Spinal cord (tissue), 10 donors: Measurements from ENCODE around the gene PARP4. TPM values are rescaled to one million over a fixed set of nuclear protein-coding genes. Genes with fewer than 3 reads are reported as not detected.
"Not testable (repeated sequence)": the region's sequence is repeated elsewhere in the genome, so short reads cannot be mapped to it uniquely, and the experiment has no call there.

ENCODE experiments used
- DNase-seq, 6 donors: peaks; one replicate each; pipeline versions ENCODE4 v3.0.0 to v3.0.0-alpha.2; 2013 to 2015; ENCODE audit warnings: low spot score in 6 of 6, low read depth in 4 of 6
- H3K27ac ChIP-seq: one replicate; pipeline ENCODE4 v1.5.1; 2013; ENCODE audit warnings: low read depth, low read length, control low read depth
- H3K27me3 ChIP-seq: one replicate; pipeline ENCODE4 v1.6.1; 2013; ENCODE audit warnings: low read length; ENCODE audit not compliant: control insufficient read depth, insufficient read depth
- H3K36me3 ChIP-seq: one replicate; pipeline ENCODE4 v1.6.1; 2013; ENCODE audit warnings: low read length; ENCODE audit not compliant: control insufficient read depth, insufficient read depth
- H3K4me1 ChIP-seq: one replicate; pipeline ENCODE4 v1.6.1; 2013; ENCODE audit warnings: low read length; ENCODE audit not compliant: control insufficient read depth, insufficient read depth
- H3K4me3 ChIP-seq: one replicate; pipeline ENCODE4 v1.5.1; 2013; ENCODE audit warnings: low read depth, low read length, control low read depth
- H3K9me3 ChIP-seq: one replicate; pipeline ENCODE4 v1.6.1; 2013; ENCODE audit warnings: low read length; ENCODE audit not compliant: control insufficient read depth, insufficient read depth
- WGBS: methylation state at CpG from one replicate; pipeline ENCODE4 v1.1.5; 2013; ENCODE audit warnings: missing lambda C conversion rate; ENCODE audit not compliant: insufficient coverage; 5-methylcytosine and 5-hydroxymethylcytosine counted together
- polyA plus RNA-seq, 2 donors: library from polyadenylated mRNA; unstranded; fragments of 120-200 nt; gene quantifications; one replicate each; pipeline ENCODE4 v1.2.1, GENCODE V29; 2013; ENCODE audit not compliant: insufficient read length in 2 of 2
- total RNA-seq, 2 donors: library from RNA; depleted of rRNA in 1 of 2; stranded (reverse); fragments of 120-200 nt in 1 of 2; fragments of >200 nt in 1 of 2; gene quantifications; one replicate each; pipeline versions ENCODE4 v1.2.3 to v1.2.4, GENCODE V29; 2013 to 2014
- donor health status: healthy.

Gene PARP4
- total and polyA plus RNA-seq, 4 donors, result 19.6 to 43.5 (median 27.6) TPM

- no peaks in the 10 kb centered on the region for H3K9me3 ChIP-seq
- no peaks in the 10 kb centered on the region for H3K27me3 ChIP-seq
- H3K36me3 ChIP-seq, result peaks cover 3% of the 10 kb centered on the region
- 67% methylated on average over 1 of the region's 3 CpGs for WGBS
- no peak overlapping the region for H3K4me3 ChIP-seq
- no peak for DNase-seq
- H3K4me1 ChIP-seq, result no peaks in the 10 kb centered on the region
- H3K27ac ChIP-seq, result no peak overlapping the region
Observed at GRCh38 chr13:24495151-24495729, 17.3 kb downstream of the PARP4 start.

DNA sequence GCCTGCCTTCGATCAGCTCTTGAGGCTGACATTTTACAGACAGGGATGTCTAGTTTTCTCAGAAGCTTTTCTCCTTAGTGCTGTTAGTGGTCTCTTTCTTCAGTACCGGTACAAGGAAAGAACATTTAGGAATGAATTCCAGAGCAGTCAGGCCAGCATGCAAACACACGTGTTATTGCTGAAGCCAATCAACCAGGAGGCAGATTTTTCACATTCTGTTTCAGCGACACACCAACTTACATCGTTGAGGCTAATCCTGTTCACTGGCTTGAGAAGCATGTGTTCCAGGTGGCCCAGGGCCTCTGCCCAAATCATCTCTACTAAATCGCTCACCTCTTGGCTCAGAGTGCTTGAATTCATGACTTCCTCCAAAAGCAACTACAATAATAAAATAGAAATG lies 19.2 kb downstream of the PARP4 start:
- Histone ChIP-seq H3K4me3 (no peak overlapping the region), H3K9me3 (no peaks in the 10 kb centered on the region), H3K36me3 (peaks cover 9% of the 10 kb centered on the region), H3K27ac (no peak overlapping the region), H3K27me3 (no peaks in the 10 kb centered on the region), H3K4me1 (no peaks in the 10 kb centered on the region)
- DNase-seq, result no peak
- WGBS, result 91% methylated on average over 5 of the region's 6 CpGs

GRCh38 chr13:24491845-24492244 lies 20.7 kb downstream of the PARP4 start:
- WGBS, result 80% methylated on average over 6 of the region's 7 CpGs
- no peaks in the 10 kb centered on the region for H3K9me3 ChIP-seq
- no peak overlapping the region for H3K27ac ChIP-seq
- H3K36me3 ChIP-seq, result peaks cover 9% of the 10 kb centered on the region
- H3K4me1 ChIP-seq, result no peaks in the 10 kb centered on the region
- no peak overlapping the region for H3K4me3 ChIP-seq
- H3K27me3 ChIP-seq, result no peaks in the 10 kb centered on the region
- DNase-seq, result no peak

DNA sequence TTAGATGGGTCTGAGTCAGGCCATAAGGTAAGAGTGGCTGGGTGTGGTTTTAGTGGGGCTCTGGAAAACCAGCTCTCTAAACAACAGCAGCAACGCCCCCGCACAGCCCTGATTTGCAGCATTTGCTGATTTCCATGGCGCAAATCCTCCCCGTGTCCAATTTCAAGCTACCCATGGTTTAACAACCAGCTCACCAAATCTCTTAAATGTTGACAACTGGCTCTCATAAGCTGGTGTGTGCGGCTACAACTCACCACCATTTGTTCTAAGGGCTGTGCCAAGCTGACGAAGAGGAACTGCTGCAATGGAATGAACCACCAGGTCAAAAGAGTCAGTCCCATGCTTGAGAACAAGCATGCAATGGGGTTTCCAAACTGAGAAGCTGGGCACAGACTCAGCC lies 22.9 kb downstream of the PARP4 start:
- H3K27ac ChIP-seq, result no peak overlapping the region
- H3K36me3 ChIP-seq, result peaks cover 9% of the 10 kb centered on the region
- no peak overlapping the region for H3K4me3 ChIP-seq
- H3K9me3 ChIP-seq, result no peaks in the 10 kb centered on the region
- 92% methylated on average over 6 of the region's 6 CpGs for WGBS
- no peaks in the 10 kb centered on the region for H3K27me3 ChIP-seq
- no peaks in the 10 kb centered on the region for H3K4me1 ChIP-seq
- no peak for DNase-seq

GRCh38 chr13:24488092-24488491 lies 24.5 kb downstream of the PARP4 start:
- not testable (repeated sequence) for H3K27ac ChIP-seq, DNase-seq, H3K4me3 ChIP-seq, H3K36me3 ChIP-seq, H3K4me1 ChIP-seq, H3K27me3 ChIP-seq, H3K9me3 ChIP-seq
- WGBS, result 80% methylated on average over 2 of the region's 8 CpGs

DNA sequence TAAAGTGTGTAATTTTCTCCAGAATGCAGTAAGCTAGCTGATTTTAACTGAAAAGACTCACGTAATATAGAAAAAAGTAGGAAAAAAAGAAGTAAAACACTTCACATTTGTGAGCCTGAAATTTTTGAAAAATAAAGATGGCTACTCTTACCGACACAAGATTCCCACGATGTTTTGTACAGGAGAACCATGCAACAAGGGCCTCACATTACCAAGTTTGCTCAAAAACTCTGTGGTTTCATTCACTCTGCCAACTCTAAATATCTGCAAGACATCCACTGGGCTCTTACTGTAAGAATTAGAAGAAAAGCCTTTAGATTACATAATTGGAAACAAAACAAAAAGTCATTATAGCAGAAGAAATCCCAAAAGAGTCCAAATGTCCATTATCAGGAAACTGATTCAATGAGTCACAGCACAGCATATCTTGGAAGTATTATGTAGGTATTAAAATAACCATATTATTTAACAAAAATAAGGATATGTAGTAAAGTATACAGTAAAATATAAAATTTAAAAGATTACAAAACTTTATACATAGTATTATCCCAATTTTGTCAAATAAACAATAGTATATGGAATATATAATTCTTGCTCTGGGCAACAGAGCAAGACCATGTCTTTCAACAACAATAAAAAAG lies 26.4 kb downstream of the PARP4 start:
- not testable (repeated sequence) for H3K27ac ChIP-seq, H3K4me3 ChIP-seq, DNase-seq, H3K36me3 ChIP-seq, H3K4me1 ChIP-seq, H3K27me3 ChIP-seq, H3K9me3 ChIP-seq
- WGBS, result no CpG with 5 or more reads among the region's 3 CpGs

DNA sequence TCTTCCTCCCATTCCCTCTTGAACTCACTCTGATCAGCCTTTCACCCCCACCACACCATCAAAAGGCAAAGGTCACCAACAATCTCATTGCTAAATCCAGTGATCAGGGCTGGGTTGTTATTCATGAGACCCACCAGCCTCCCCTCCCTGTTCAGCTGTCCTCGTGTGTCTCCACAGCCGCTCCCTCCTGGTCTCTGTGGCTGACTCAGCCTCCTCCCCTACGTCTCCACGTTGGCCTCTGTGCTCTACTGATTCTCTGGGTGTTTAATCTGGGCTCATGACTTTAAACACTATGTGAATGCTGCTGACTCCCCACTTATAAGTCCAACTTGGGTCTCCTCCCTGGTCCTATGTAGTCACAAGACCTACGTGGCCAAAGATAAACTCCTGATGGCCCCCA lies 38.9 kb downstream of the PARP4 start:
- H3K27ac ChIP-seq, result no peak overlapping the region
- H3K9me3 ChIP-seq, result no peaks in the 10 kb centered on the region
- peaks cover 4% of the 10 kb centered on the region for H3K36me3 ChIP-seq
- H3K27me3 ChIP-seq, result no peaks in the 10 kb centered on the region
- 91% methylated on average over 5 of the region's 5 CpGs for WGBS
- no peaks in the 10 kb centered on the region for H3K4me1 ChIP-seq
- no peak overlapping the region for H3K4me3 ChIP-seq
- no peak for DNase-seq

GRCh38 chr13:24472129-24472528 lies 40.4 kb downstream of the PARP4 start:
- not testable (repeated sequence) for H3K4me3 ChIP-seq, H3K36me3 ChIP-seq, H3K4me1 ChIP-seq, H3K27me3 ChIP-seq, DNase-seq, H3K9me3 ChIP-seq, H3K27ac ChIP-seq
- 80% methylated on average over 2 of the region's 5 CpGs for WGBS

- no peak overlapping the region for H3K27ac ChIP-seq
- H3K27me3 ChIP-seq, result no peaks in the 10 kb centered on the region
- DNase-seq, result no peak
- no peaks in the 10 kb centered on the region for H3K9me3 ChIP-seq
- no peaks in the 10 kb centered on the region for H3K4me1 ChIP-seq
- H3K36me3 ChIP-seq, result peaks cover 5% of the 10 kb centered on the region
- WGBS, result no CpG with 5 or more reads among the region's 2 CpGs
- H3K4me3 ChIP-seq, result no peak overlapping the region
Observed at GRCh38 chr13:24463078-24463477, 49.5 kb downstream of the PARP4 start.

- no peak for DNase-seq
- 64% methylated on average over 6 of the region's 6 CpGs for WGBS
- H3K4me1 ChIP-seq, result no peaks in the 10 kb centered on the region
- H3K27me3 ChIP-seq, result no peaks in the 10 kb centered on the region
- no peaks in the 10 kb centered on the region for H3K9me3 ChIP-seq
- H3K4me3 ChIP-seq, result no peak overlapping the region
- peaks cover 8% of the 10 kb centered on the region for H3K36me3 ChIP-seq
- H3K27ac ChIP-seq, result no peak overlapping the region
Observed at GRCh38 chr13:24460256-24460655, 52.3 kb downstream of the PARP4 start.
